Prostate gland (tissue), 2 donors: Measurements from ENCODE around the gene SLC41A1. TPM values are rescaled to one million over a fixed set of nuclear protein-coding genes. Genes with fewer than 3 reads are reported as not detected.
"Not testable (repeated sequence)": the region's sequence is repeated elsewhere in the genome, so short reads cannot be mapped to it uniquely, and the experiment has no call there.

Source experiments
- DNase-seq: peaks from one replicate; pipeline ENCODE4 v3.0.0-alpha.2; 2019; ENCODE audit warnings: low spot score
- H3K27ac ChIP-seq, 2 donors: fragments of 200-600 bp; sonication (generic); 2 replicates each; pipeline ENCODE4 v1.5.1; 2017 to 2019
- H3K27me3 ChIP-seq: fragments of 200-600 bp; sonication (generic); replicated peaks from 2 replicates; pipeline ENCODE4 v1.5.1; 2019; ENCODE audit not compliant: insufficient read depth
- H3K36me3 ChIP-seq, 2 donors: fragments of 200-600 bp; sonication (generic); 1 replicate in 1 of 2; 2 replicates in 1 of 2; pipeline versions ENCODE4 v1.5.1 to v1.8.1; 2017 to 2019
- H3K4me1 ChIP-seq: fragments of 200-600 bp; sonication (generic); replicated peaks from 2 replicates; pipeline ENCODE4 v1.5.1; 2019
- H3K4me3 ChIP-seq, 2 donors: fragments of 200-600 bp; sonication (generic); 2 replicates each; pipeline ENCODE4 v1.5.1; 2017 to 2019
- H3K9me3 ChIP-seq: fragments of 200-600 bp; sonication (generic); 2 replicates; pipeline ENCODE4 v1.5.1; 2017
- CTCF ChIP-seq, 4 experiments: fragments of 200-600 bp in 2 of 4; fragments of 450-650 bp in 2 of 4; sonication (generic) in 2 of 4; IDR thresholded peaks; 1 replicate in 3 of 4; 2 replicates in 1 of 4; pipeline ENCODE4 v1.5.1; 2016 to 2019; ENCODE audit warnings: antibody characterized with exemption in 4 of 4, mild to moderate bottlenecking in 2 of 4, moderate library complexity in 2 of 4
- POLR2A ChIP-seq: fragments of 450-650 bp; IDR thresholded peaks from one replicate; pipeline ENCODE4 v1.6.1; 2016; ENCODE audit warnings: antibody characterized with exemption, mild to moderate bottlenecking
- POLR2AphosphoS5 ChIP-seq: sonication (generic); formaldehyde crosslinking; IDR thresholded peaks from one replicate; pipeline ENCODE4 v1.6.1; 2017; ENCODE audit warnings: antibody characterized with exemption
- WGBS: methylation state at CpG from one replicate; pipeline ENCODE4 v1.1.5; 2018; 5-methylcytosine and 5-hydroxymethylcytosine counted together
- intact Hi-C: fragments of 100-400 bp; cut with DNase I; formaldehyde crosslinking; loops from one replicate; pipeline ENCODE4 v1.14.2; 2022
- total RNA-seq, 2 donors: library from RNA; depleted of rRNA; stranded (reverse); fragments of >200 nt; gene quantifications; one replicate each; pipeline ENCODE4 v1.1.0, GENCODE V29; 2016

SLC41A1 gene
- total RNA-seq, 2 donors from 2014 or later, result 20.3 to 114 TPM

- no peak overlapping the region for H3K4me3 ChIP-seq
- TF ChIP-seq POLR2AphosphoS5 (no peak), POLR2A (no peak), CTCF (IDR thresholded peaks at IDR 0.05) (no peak)
- DNase-seq, result no peak
- no peak overlapping the region for H3K27ac ChIP-seq
- H3K27me3 ChIP-seq, result no peaks in the 10 kb centered on the region
- no peaks in the 10 kb centered on the region for H3K4me1 ChIP-seq
- H3K9me3 ChIP-seq, result no peaks in the 10 kb centered on the region
- 17% methylated on average over 1 of the region's 1 CpG for WGBS
- no peaks in the 10 kb centered on the region for H3K36me3 ChIP-seq
- intact Hi-C loops, result no loop called here
Observed at GRCh38 chr1:205827623-205828022, 14.6 kb upstream of the SLC41A1 start.

GRCh38 chr1:205826995-205827394 is 14.0 kb upstream of the SLC41A1 start:
- no peak overlapping the region for H3K27ac ChIP-seq
- WGBS, result 35% methylated on average over 3 of the region's 3 CpGs

GRCh38 chr1:205826016-205826806 is 13.2 kb upstream of the SLC41A1 start:
- H3K27ac ChIP-seq, result no peak overlapping the region
- H3K9me3 ChIP-seq, result no peaks in the 10 kb centered on the region
- no peak for DNase-seq
- TF ChIP-seq CTCF (IDR thresholded peaks at IDR 0.05), result no peak
- TF ChIP-seq POLR2AphosphoS5, result no peak
- TF ChIP-seq POLR2A, result no peak
- H3K4me3 ChIP-seq, result no peak overlapping the region
- intact Hi-C loops, result no loop called here
- H3K27me3 ChIP-seq, result no peaks in the 10 kb centered on the region
- 68% methylated on average over 8 of the region's 8 CpGs for WGBS
- H3K36me3 ChIP-seq, result no peaks in the 10 kb centered on the region
- no peaks in the 10 kb centered on the region for H3K4me1 ChIP-seq

More at GRCh38 chr1:205826995-205827394, 14.0 kb upstream of the SLC41A1 start:
- DNase-seq, result no peak
- Histone ChIP-seq H3K27me3 (no peaks in the 10 kb centered on the region), H3K36me3 (no peaks in the 10 kb centered on the region), H3K4me3 (no peak overlapping the region), H3K4me1 (no peaks in the 10 kb centered on the region), H3K9me3 (no peaks in the 10 kb centered on the region)
- TF ChIP-seq POLR2AphosphoS5 (no peak), POLR2A (no peak), CTCF (IDR thresholded peaks at IDR 0.05) (no peak)
- intact Hi-C loops, result no loop called here

- Histone ChIP-seq H3K27me3 (no peaks in the 10 kb centered on the region), H3K4me1 (no peaks in the 10 kb centered on the region), H3K27ac (no peak overlapping the region), H3K36me3 (no peaks in the 10 kb centered on the region), H3K4me3 (no peak overlapping the region), H3K9me3 (no peaks in the 10 kb centered on the region)
- intact Hi-C loops, result no loop called here
- TF ChIP-seq POLR2A (no peak), POLR2AphosphoS5 (no peak), CTCF (IDR thresholded peaks at IDR 0.05) (no peak)
- no peak for DNase-seq
- WGBS, result 95% methylated on average over 5 of the region's 5 CpGs
Observed at GRCh38 chr1:205824180-205824579, 11.2 kb upstream of the SLC41A1 start.

GRCh38 chr1:205823260-205823659 is 10.3 kb upstream of the SLC41A1 start:
- H3K36me3 ChIP-seq, intact Hi-C loops, H3K27ac ChIP-seq, DNase-seq, H3K4me3 ChIP-seq, H3K27me3 ChIP-seq, H3K9me3 ChIP-seq, H3K4me1 ChIP-seq: not testable (repeated sequence)
- WGBS, result 94% methylated on average over 2 of the region's 2 CpGs
